ENCODE results near the gene EIF3I.

DNA sequence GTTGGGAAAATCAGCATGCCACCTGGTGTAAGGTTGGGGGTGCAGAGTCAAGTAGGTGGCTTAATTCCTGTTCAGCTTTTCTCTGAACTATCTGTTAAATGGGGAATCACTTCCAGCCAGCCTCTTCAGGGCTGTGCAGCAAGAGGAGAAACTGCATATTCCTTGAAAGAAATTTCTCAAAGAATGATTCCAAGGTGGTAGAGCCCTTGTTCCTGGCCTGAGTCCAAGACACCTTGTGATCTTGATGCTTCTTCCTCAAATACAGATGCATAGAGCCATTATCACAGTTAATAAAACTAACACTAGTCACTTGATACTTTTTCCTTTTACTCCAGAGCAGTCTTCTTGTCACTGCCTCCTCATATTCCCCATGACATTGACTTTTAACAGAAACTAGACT is 37.6 kb upstream of the EIF3I start:
- TF ChIP-seq DNMT3B (CRISPR knock-in tag; conservative IDR thresholded peaks at IDR 0.05) (no peak), ZKSCAN1 (IDR thresholded peaks at IDR 0.05; ENCODE audit: low read length) (no peak), ZNF530 (CRISPR knock-in tag; IDR thresholded peaks at IDR 0.05; ENCODE audit: low read depth) (no peak), POLR2A (IDR thresholded peaks at IDR 0.05; ENCODE audit: insufficient read depth in 1 of 2, low read depth in 2 of 2, low read length in 2 of 2) (no peak), ZNF879 (CRISPR knock-in tag; IDR thresholded peaks at IDR 0.05) (no peak)
- TF ChIP-seq, protein P1, sequence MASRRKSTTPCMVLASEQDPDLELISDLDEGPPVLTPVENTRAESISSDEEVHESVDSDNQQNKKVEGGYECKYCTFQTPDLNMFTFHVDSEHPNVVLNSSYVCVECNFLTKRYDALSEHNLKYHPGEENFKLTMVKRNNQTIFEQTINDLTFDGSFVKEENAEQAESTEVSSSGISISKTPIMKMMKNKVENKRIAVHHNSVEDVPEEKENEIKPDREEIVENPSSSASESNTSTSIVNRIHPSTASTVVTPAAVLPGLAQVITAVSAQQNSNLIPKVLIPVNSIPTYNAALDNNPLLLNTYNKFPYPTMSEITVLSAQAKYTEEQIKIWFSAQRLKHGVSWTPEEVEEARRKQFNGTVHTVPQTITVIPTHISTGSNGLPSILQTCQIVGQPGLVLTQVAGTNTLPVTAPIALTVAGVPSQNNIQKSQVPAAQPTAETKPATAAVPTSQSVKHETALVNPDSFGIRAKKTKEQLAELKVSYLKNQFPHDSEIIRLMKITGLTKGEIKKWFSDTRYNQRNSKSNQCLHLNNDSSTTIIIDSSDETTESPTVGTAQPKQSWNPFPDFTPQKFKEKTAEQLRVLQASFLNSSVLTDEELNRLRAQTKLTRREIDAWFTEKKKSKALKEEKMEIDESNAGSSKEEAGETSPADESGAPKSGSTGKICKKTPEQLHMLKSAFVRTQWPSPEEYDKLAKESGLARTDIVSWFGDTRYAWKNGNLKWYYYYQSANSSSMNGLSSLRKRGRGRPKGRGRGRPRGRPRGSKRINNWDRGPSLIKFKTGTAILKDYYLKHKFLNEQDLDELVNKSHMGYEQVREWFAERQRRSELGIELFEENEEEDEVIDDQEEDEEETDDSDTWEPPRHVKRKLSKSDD (CRISPR knock-in tag; IDR thresholded peaks at IDR 0.05; ENCODE audit: low read depth): no peak
- TF ChIP-seq, protein P2, sequence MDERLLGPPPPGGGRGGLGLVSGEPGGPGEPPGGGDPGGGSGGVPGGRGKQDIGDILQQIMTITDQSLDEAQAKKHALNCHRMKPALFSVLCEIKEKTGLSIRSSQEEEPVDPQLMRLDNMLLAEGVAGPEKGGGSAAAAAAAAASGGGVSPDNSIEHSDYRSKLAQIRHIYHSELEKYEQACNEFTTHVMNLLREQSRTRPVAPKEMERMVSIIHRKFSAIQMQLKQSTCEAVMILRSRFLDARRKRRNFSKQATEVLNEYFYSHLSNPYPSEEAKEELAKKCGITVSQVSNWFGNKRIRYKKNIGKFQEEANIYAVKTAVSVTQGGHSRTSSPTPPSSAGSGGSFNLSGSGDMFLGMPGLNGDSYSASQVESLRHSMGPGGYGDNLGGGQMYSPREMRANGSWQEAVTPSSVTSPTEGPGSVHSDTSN (CRISPR knock-in tag; IDR thresholded peaks at IDR 0.05): no peak

All from HepG2 (cell line).